ENCODE data around the gene MED7. TPM values are rescaled to one million over a fixed set of nuclear protein-coding genes. Genes with fewer than 3 reads are reported as not detected.

Gene MED7
- total and polyA plus RNA-seq, 2 of the 13 experiments (the other 11 are each of a cell fraction or from before 2014, with no cell fraction given) = 9.2 to 9.4 TPM

- no peak for TF ChIP-seq MTERF4 (CRISPR knock-in tag; IDR thresholded peaks at IDR 0.05)
- TF ChIP-seq PHF8 (CRISPR knock-in tag; IDR thresholded peaks at IDR 0.05) = peak; percentile 93
- no peak for TF ChIP-seq ZNF678 (CRISPR knock-in tag; IDR thresholded peaks at IDR 0.05)
- peak; percentile 84 to 89 for TF ChIP-seq POLR2A (IDR thresholded peaks at IDR 0.05; ENCODE audit: insufficient read depth in 1 of 2, low read depth in 2 of 2, low read length in 2 of 2)
- TF ChIP-seq PRMT3 (CRISPR knock-in tag; IDR thresholded peaks at IDR 0.05; ENCODE audit: borderline replicate concordance, low read depth) = no peak
- TF ChIP-seq CREB1 (IDR thresholded peaks at IDR 0.05) = peak; percentile 54
- TF ChIP-seq CREB1 (CRISPR knock-in tag; IDR thresholded peaks at IDR 0.05) = peak; percentile 87
- no peak for TF ChIP-seq MZF1 (CRISPR knock-in tag; IDR thresholded peaks at IDR 0.05; ENCODE audit: borderline replicate concordance)
- TF ChIP-seq ZEB1 (IDR thresholded peaks at IDR 0.05; ENCODE audit: insufficient replicate concordance, low read depth) = no peak
- TF ChIP-seq PRPF4 (IDR thresholded peaks at IDR 0.05; ENCODE audit: low read depth, low read length, poor library complexity, severe bottlenecking) = no peak
- no peak for TF ChIP-seq GPBP1L1 (CRISPR knock-in tag; IDR thresholded peaks at IDR 0.05)
- TF ChIP-seq PREB (CRISPR knock-in tag; IDR thresholded peaks at IDR 0.05) = no peak
- TF ChIP-seq RBAK (CRISPR knock-in tag; IDR thresholded peaks at IDR 0.05) = 0 out of 2 replicates have a peak, but pooled peaks have one; percentile 17
- no peak for TF ChIP-seq ZBTB33 (CRISPR knock-in tag; IDR thresholded peaks at IDR 0.05)
- TF ChIP-seq GMEB1 (CRISPR knock-in tag; IDR thresholded peaks at IDR 0.05; ENCODE audit: borderline replicate concordance) = peak; percentile 73
- TF ChIP-seq GABPA (IDR thresholded peaks at IDR 0.05; ENCODE audit: low read depth, low read length) = peak; percentile 82
- TF ChIP-seq GABPA (CRISPR knock-in tag; IDR thresholded peaks at IDR 0.05; ENCODE audit: low read depth) = peak; percentile 95
- no peak for TF ChIP-seq RNF219 (CRISPR knock-in tag; IDR thresholded peaks at IDR 0.05)
- no peak for TF ChIP-seq RNF2 (conservative IDR thresholded peaks at IDR 0.05; ENCODE audit: low read depth)
- TF ChIP-seq MAF1 (CRISPR knock-in tag; IDR thresholded peaks at IDR 0.05; ENCODE audit: borderline replicate concordance) = no peak
- TF ChIP-seq REL (CRISPR knock-in tag; conservative IDR thresholded peaks at IDR 0.05) = no peak
Measured at GRCh38 chr5:157142317-157143126, at the start of gene MED7 (continued).
